ENCODE measurements around the gene PAPSS1. TPM values are rescaled to one million over a fixed set of nuclear protein-coding genes. Genes with fewer than 3 reads are reported as not detected.

Gene PAPSS1
- total RNA-seq, 2 donors from 2014 or later, result 128 to 164 TPM

DNA sequence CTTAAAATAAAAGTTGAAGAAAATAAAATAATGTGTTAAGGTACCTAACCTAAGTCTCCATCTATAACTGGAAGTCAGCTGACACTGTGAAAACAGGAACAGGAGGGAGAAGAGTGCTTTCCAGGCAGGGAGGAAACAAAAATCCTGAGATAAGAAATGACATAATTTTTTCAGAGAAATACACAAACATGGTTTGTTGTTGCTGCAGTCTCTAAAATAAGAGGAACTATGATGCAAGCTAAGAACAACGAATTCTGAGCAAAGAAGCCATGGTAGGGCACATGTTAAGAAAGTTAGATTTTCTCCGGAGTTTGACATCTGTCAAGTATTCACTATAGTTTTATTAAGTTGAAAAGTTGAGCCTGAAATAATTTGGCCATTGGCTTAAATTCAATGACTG, 26.9 kb downstream of the PAPSS1 start:
- no peak overlapping the region for H3K9ac ChIP-seq (ENCODE audit: extremely low read depth, low read length, poor library complexity, severe bottlenecking)
- TF ChIP-seq, protein P1, sequence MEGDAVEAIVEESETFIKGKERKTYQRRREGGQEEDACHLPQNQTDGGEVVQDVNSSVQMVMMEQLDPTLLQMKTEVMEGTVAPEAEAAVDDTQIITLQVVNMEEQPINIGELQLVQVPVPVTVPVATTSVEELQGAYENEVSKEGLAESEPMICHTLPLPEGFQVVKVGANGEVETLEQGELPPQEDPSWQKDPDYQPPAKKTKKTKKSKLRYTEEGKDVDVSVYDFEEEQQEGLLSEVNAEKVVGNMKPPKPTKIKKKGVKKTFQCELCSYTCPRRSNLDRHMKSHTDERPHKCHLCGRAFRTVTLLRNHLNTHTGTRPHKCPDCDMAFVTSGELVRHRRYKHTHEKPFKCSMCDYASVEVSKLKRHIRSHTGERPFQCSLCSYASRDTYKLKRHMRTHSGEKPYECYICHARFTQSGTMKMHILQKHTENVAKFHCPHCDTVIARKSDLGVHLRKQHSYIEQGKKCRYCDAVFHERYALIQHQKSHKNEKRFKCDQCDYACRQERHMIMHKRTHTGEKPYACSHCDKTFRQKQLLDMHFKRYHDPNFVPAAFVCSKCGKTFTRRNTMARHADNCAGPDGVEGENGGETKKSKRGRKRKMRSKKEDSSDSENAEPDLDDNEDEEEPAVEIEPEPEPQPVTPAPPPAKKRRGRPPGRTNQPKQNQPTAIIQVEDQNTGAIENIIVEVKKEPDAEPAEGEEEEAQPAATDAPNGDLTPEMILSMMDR (conservative IDR thresholded peaks at IDR 0.05), result no peak
- Mint-ChIP-seq H3K4me3 (no peak overlapping the region), H3K4me1 (peaks cover 24% of the 10 kb centered on the region), H3K27me3 (ENCODE audit: insufficient read depth) (no peaks in the 10 kb centered on the region), H3K36me3 (ENCODE audit: low read depth) (peaks cover 58% of the 10 kb centered on the region), H3K9me3 (peaks cover 5% of the 10 kb centered on the region), H3K27ac (no peak overlapping the region)
- H3K27ac ChIP-seq (ENCODE audit: low read depth, low read length), result no peak overlapping the region
- no peak for DNase-seq
- 96 to 100% methylated on average over 2 of the region's 2 CpGs for WGBS, 2 experiments (ENCODE audit: insufficient coverage in 1 of 2, insufficient read length in 1 of 2)
- peaks cover 35% of the 10 kb centered on the region for H3K36me3 ChIP-seq (ENCODE audit: control insufficient read depth, insufficient read depth, low read length)
- no peak overlapping the region for H3K4me3 ChIP-seq (ENCODE audit: low read length)
- no peaks in the 10 kb centered on the region for H3K27me3 ChIP-seq (ENCODE audit: control insufficient read depth, insufficient read depth, low read length, poor library complexity, severe bottlenecking)
- peaks cover 14% of the 10 kb centered on the region for H3K9me3 ChIP-seq (ENCODE audit: control insufficient read depth, low read length)
- H3K4me1 ChIP-seq (ENCODE audit: control insufficient read depth, insufficient read depth, low read length), result peaks cover 7% of the 10 kb centered on the region

DNA sequence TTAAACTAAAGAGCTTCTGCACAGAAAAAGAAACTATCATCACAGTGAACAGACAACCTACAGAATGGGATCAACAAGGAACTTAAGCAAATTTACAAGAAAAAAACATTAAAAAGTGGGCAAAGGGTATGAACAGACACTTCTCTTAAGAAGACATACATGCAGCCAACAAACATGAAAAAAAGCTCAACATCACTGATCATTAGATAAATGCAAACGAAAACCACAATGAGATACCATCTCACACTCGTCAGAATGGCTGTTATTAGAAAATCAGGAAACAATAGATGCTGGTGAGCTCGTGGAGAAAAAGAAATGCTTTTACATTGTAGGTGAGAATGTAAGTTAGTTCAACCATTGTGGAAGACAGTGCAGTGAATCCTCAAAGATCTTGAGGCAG, 27.8 kb downstream of the PAPSS1 start:
- no peak overlapping the region for H3K9ac ChIP-seq (ENCODE audit: extremely low read depth, low read length, poor library complexity, severe bottlenecking)
- TF ChIP-seq, protein P1 (conservative IDR thresholded peaks at IDR 0.05), result no peak
- peaks cover 18% of the 10 kb centered on the region for H3K4me1 Mint-ChIP-seq

DNA sequence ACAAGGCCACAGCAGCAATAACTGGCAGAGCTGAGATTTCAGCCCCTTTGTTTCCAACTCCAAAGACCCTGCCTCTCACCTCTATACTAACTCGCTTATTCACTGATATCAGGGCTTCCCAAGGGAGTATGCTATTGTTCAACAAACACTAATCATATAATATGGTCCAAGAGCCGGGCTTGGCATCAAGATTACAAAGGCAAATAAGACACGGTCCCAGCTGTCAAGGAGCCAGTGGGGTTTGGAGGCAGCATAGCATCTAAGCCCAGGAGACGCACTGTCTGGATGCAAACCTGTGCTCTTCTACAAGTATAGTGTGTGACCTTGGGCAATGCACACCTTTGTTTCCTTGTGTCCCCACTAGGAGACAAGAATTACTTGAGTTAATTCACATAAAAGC, 28.7 kb downstream of the PAPSS1 start:
- no peak overlapping the region for H3K27ac Mint-ChIP-seq
- Histone ChIP-seq H3K4me3 (ENCODE audit: low read length) (no peak overlapping the region), H3K36me3 (ENCODE audit: control insufficient read depth, insufficient read depth, low read length) (peaks cover 37% of the 10 kb centered on the region), H3K9ac (ENCODE audit: extremely low read depth, low read length, poor library complexity, severe bottlenecking) (no peak overlapping the region), H3K9me3 (ENCODE audit: control insufficient read depth, low read length) (peaks cover 18% of the 10 kb centered on the region), H3K4me1 (ENCODE audit: control insufficient read depth, insufficient read depth, low read length) (peaks cover 10% of the 10 kb centered on the region), H3K27ac (ENCODE audit: low read depth, low read length) (no peak overlapping the region), H3K27me3 (ENCODE audit: control insufficient read depth, insufficient read depth, low read length, poor library complexity, severe bottlenecking) (no peaks in the 10 kb centered on the region)
- H3K27me3 Mint-ChIP-seq (ENCODE audit: insufficient read depth), result no peaks in the 10 kb centered on the region
- no peak for DNase-seq
- WGBS, 2 experiments (ENCODE audit: insufficient coverage in 1 of 2, insufficient read length in 1 of 2), result 79 to 93% methylated on average over 3 to 4 of the region's 4 CpGs
- no peak overlapping the region for H3K4me3 Mint-ChIP-seq
- H3K4me1 Mint-ChIP-seq, result peaks cover 16% of the 10 kb centered on the region
- peaks cover 49% of the 10 kb centered on the region for H3K36me3 Mint-ChIP-seq (ENCODE audit: low read depth)
- H3K9me3 Mint-ChIP-seq, result peaks cover 7% of the 10 kb centered on the region
- TF ChIP-seq, protein P1 (conservative IDR thresholded peaks at IDR 0.05), result no peak

More for the DNA sequence above, 27.8 kb downstream of the PAPSS1 start:
- no peak overlapping the region for H3K27ac ChIP-seq (ENCODE audit: low read depth, low read length)
- peaks cover 5% of the 10 kb centered on the region for H3K9me3 Mint-ChIP-seq
- peaks cover 52% of the 10 kb centered on the region for H3K36me3 Mint-ChIP-seq (ENCODE audit: low read depth)
- peak overlapping the region; percentile 62 for H3K27ac Mint-ChIP-seq
- H3K4me3 ChIP-seq (ENCODE audit: low read length), result no peak overlapping the region
- DNase-seq, result no peak
- H3K36me3 ChIP-seq (ENCODE audit: control insufficient read depth, insufficient read depth, low read length), result peaks cover 35% of the 10 kb centered on the region
- H3K4me1 ChIP-seq (ENCODE audit: control insufficient read depth, insufficient read depth, low read length), result peaks cover 7% of the 10 kb centered on the region
- no peaks in the 10 kb centered on the region for H3K27me3 Mint-ChIP-seq (ENCODE audit: insufficient read depth)
- H3K4me3 Mint-ChIP-seq, result no peak overlapping the region
- 88 to 93% methylated on average over 3 of the region's 3 CpGs for WGBS, 2 experiments (ENCODE audit: insufficient coverage in 1 of 2, insufficient read length in 1 of 2)
- no peaks in the 10 kb centered on the region for H3K27me3 ChIP-seq (ENCODE audit: control insufficient read depth, insufficient read depth, low read length, poor library complexity, severe bottlenecking)
- H3K9me3 ChIP-seq (ENCODE audit: control insufficient read depth, low read length), result peaks cover 14% of the 10 kb centered on the region

Data from endodermal cell (in vitro differentiated cells).